Endodermal cell (in vitro differentiated cells): ENCODE results near the gene KBTBD13. TPM values are rescaled to one million over a fixed set of nuclear protein-coding genes. Genes with fewer than 3 reads are reported as not detected.
A peak's percentile ranks its signal among the peaks of the same experiment; 100 is the strongest.

ENCODE experiments used
- DNase-seq: peaks from one replicate; pipeline ENCODE4 v3.0.0-alpha.2; 2017
- H3K27ac ChIP-seq: 2 replicates; pipeline ENCODE4 v1.5.1; 2013; ENCODE audit warnings: mild to moderate bottlenecking, low read depth, low read length, moderate library complexity
- H3K27me3 ChIP-seq: 2 replicates; pipeline ENCODE4 v1.6.1; 2013; ENCODE audit warnings: mild to moderate bottlenecking, low read length, moderate library complexity; ENCODE audit not compliant: insufficient read depth, control insufficient read depth, poor library complexity, severe bottlenecking
- H3K36me3 ChIP-seq: 2 replicates; pipeline ENCODE4 v1.7.0; 2013; ENCODE audit warnings: mild to moderate bottlenecking, low read length, moderate library complexity; ENCODE audit not compliant: control insufficient read depth, insufficient read depth
- H3K4me1 ChIP-seq: one replicate; pipeline ENCODE4 v1.7.0; 2013; ENCODE audit warnings: low read length; ENCODE audit not compliant: control insufficient read depth, insufficient read depth
- H3K4me3 ChIP-seq: 2 replicates; pipeline ENCODE4 v1.5.1; 2013; ENCODE audit warnings: mild to moderate bottlenecking, low read length, moderate library complexity
- H3K9ac ChIP-seq: 2 replicates; pipeline ENCODE4 v1.6.1; 2013; ENCODE audit warnings: mild to moderate bottlenecking, low read length, moderate library complexity; ENCODE audit not compliant: poor library complexity, severe bottlenecking; ENCODE audit errors: extremely low read depth
- H3K9me3 ChIP-seq: 2 replicates; pipeline ENCODE4 v1.6.1; 2013; ENCODE audit warnings: mild to moderate bottlenecking, low read length, moderate library complexity; ENCODE audit not compliant: control insufficient read depth
- H3K27ac Mint-ChIP-seq: 2 replicates; pipeline ENCODE4 v1.8.0; 2020; ENCODE audit warnings: mixed read lengths
- H3K27me3 Mint-ChIP-seq: 2 replicates; pipeline ENCODE4 v1.8.0; 2021; ENCODE audit warnings: mild to moderate bottlenecking, mixed read lengths; ENCODE audit not compliant: insufficient read depth
- H3K36me3 Mint-ChIP-seq: 2 replicates; pipeline ENCODE4 v1.8.0; 2020; ENCODE audit warnings: low read depth, mixed read lengths
- H3K4me1 Mint-ChIP-seq: 2 replicates; pipeline ENCODE4 v1.8.0; 2020; ENCODE audit warnings: mixed read lengths
- H3K4me3 Mint-ChIP-seq: 2 replicates; pipeline ENCODE4 v1.8.0; 2020; ENCODE audit warnings: mild to moderate bottlenecking, moderate library complexity, mixed read lengths
- H3K9me3 Mint-ChIP-seq: 2 replicates; pipeline ENCODE4 v1.8.0; 2020; ENCODE audit warnings: mild to moderate bottlenecking, mixed read lengths
- CTCF ChIP-seq: fragments of 200-600 bp; sonication (generic); conservative IDR thresholded peaks from 2 replicates; pipeline ENCODE4 v1.5.0; 2021; ENCODE audit warnings: antibody characterized with exemption, mild to moderate bottlenecking
- WGBS, 2 experiments: methylation state at CpG; one replicate each; pipeline versions ENCODE4 v1.1.5 to v1.1.7; 2013; ENCODE audit warnings: missing lambda C conversion rate in 2 of 2, mixed read lengths in 1 of 2; ENCODE audit not compliant: insufficient coverage in 1 of 2, insufficient read length in 1 of 2; 5-methylcytosine and 5-hydroxymethylcytosine counted together
- total RNA-seq, 2 donors: library from RNA; stranded (reverse); fragmentation: NEBNext Ultra II Directional in 1 of 2; extraction: Animal tissue kit (Norgen Biotek cat#: 25700) in 1 of 2; gene quantifications; 2 replicates in 1 of 2; 3 replicates in 1 of 2; pipeline ENCODE4 v1.2.1, GENCODE V29; 2021

The KBTBD13 gene
- total RNA-seq, 2 donors from 2014 or later: not detected

DNA sequence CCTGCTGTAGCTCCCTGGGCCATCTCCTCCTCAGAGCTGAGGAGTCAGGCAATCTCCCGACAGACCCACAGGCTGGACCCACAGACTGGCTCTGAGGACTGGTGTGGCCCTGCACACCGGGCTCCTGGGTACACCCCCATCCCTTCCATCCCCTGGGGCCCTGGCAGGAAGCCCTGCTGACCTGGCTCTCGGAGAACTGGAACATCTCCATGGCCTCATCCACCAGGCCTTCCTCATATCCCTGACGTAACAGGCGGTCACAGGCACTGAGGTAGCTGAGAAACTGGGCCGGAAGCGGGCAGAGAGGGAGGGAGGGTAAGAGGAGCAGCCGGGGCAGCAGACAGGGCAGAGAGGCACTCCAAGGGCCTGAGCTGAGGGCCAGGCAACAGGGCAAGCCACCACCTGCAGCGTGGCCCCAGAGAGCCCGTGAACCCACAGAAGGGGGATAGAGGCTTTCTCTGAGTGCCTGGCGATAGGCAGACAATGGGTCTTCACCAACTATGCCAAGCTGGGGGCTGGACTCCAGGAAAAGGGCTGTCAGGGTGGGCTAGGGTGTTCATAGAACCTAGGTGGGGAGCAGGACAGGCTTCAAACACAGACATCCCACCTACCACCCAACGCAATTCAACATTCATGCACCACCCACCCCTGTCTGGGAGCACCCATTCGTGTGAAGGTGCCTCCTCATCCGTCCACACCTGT, 17.9 kb downstream of the KBTBD13 start:
- peak; percentile 36 for DNase-seq
- Histone ChIP-seq H3K27ac (no peak overlapping the region), H3K36me3 (peaks cover 14% of the 10 kb centered on the region), H3K9ac (no peak overlapping the region), H3K4me1 (no peaks in the 10 kb centered on the region), H3K9me3 (no peaks in the 10 kb centered on the region), H3K27me3 (no peaks in the 10 kb centered on the region), H3K4me3 (no peak overlapping the region)
- TF ChIP-seq CTCF: no peak
- 92 to 96% methylated on average over 10 to 14 of the region's 14 CpGs for WGBS, 2 experiments
- no peak overlapping the region for H3K4me3 Mint-ChIP-seq
- no peaks in the 10 kb centered on the region for H3K9me3 Mint-ChIP-seq
- no peaks in the 10 kb centered on the region for H3K27me3 Mint-ChIP-seq
- H3K36me3 Mint-ChIP-seq: peaks cover 13% of the 10 kb centered on the region
- peaks cover 3% of the 10 kb centered on the region for H3K4me1 Mint-ChIP-seq
- H3K27ac Mint-ChIP-seq: peak overlapping the region; percentile 55

DNA sequence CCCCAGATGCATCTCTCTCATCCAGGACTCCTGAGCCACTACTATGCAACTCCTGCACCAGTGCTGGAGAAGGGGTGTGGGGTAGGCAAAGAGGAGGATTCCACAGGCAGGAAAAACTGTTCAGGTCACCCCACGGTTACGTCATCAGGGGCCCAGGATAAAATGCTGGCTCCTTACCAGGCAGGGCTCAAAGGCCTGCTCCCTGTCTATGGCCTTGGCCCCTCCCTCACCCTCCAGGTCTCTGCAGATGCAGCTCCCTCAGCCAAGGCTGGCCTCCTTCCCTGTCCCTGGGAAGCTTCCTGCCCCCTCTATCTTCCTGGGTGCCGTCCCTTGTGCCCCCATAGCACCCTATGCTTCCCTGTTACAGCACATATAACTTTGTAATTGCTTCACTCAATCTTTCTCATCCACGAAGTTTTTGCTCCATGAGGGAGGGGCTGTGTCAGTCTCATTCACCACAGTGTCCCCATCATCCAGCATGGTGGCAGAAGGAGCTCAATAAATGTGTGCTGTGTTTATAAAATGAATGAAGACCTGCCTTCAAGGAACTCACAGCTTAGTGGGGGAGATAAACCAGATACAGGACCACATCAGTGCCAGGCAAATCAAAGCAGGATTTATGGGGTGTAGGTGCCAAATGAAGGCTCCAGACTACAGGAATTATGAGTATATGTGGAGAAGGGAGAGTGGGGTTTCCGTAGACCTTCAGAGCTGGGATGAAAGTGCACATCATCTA, 18.6 kb downstream of the KBTBD13 start:
- H3K27me3 Mint-ChIP-seq: no peaks in the 10 kb centered on the region
- Histone ChIP-seq H3K36me3 (peaks cover 19% of the 10 kb centered on the region), H3K27me3 (no peaks in the 10 kb centered on the region), H3K4me1 (no peaks in the 10 kb centered on the region), H3K27ac (no peak overlapping the region), H3K9ac (no peak overlapping the region), H3K4me3 (no peak overlapping the region), H3K9me3 (no peaks in the 10 kb centered on the region)
- no peaks in the 10 kb centered on the region for H3K9me3 Mint-ChIP-seq
- H3K27ac Mint-ChIP-seq: no peak overlapping the region
- no peak for TF ChIP-seq CTCF
- DNase-seq: peak; percentile 29
- peaks cover 13% of the 10 kb centered on the region for H3K36me3 Mint-ChIP-seq
- H3K4me3 Mint-ChIP-seq: no peak overlapping the region
- no peaks in the 10 kb centered on the region for H3K4me1 Mint-ChIP-seq
- 87 to 93% methylated on average over 4 to 5 of the region's 5 CpGs for WGBS, 2 experiments

GRCh38 chr15:65095747-65096104, 19.2 kb downstream of the KBTBD13 start:
- H3K4me1 ChIP-seq: no peaks in the 10 kb centered on the region
- Mint-ChIP-seq H3K4me1 (no peaks in the 10 kb centered on the region), H3K27ac (no peak overlapping the region), H3K9me3 (no peaks in the 10 kb centered on the region), H3K4me3 (no peak overlapping the region), H3K36me3 (peaks cover 13% of the 10 kb centered on the region), H3K27me3 (no peaks in the 10 kb centered on the region)
- no peak overlapping the region for H3K27ac ChIP-seq
- peaks cover 21% of the 10 kb centered on the region for H3K36me3 ChIP-seq
- no peaks in the 10 kb centered on the region for H3K27me3 ChIP-seq
- 88 to 94% methylated on average over 6 of the region's 6 CpGs for WGBS, 2 experiments
- H3K9me3 ChIP-seq: no peaks in the 10 kb centered on the region
- peak; percentile 20 for DNase-seq
- no peak overlapping the region for H3K4me3 ChIP-seq
- TF ChIP-seq CTCF: no peak
- H3K9ac ChIP-seq: no peak overlapping the region
